HL-60 (cell line): ENCODE results near the gene GJA3.

Experiments used
- DNase-seq, 2 experiments: peaks; one replicate each; pipeline ENCODE4 v3.0.0-alpha.2; 2010 to 2020; ENCODE audit warnings: low read depth in 1 of 2, low spot score in 1 of 2
- H3K27ac ChIP-seq: fragments of 250-450 bp; sonication (Bioruptor Pico); replicated peaks from 2 replicates; pipeline ENCODE4 v1.5.1; 2020; ENCODE audit warnings: mild to moderate bottlenecking, moderate library complexity
- H3K27me3 ChIP-seq: fragments of 250-450 bp; sonication (Bioruptor Pico); 2 replicates; pipeline ENCODE4 v1.5.1; 2021; ENCODE audit warnings: mild to moderate bottlenecking, moderate library complexity; ENCODE audit not compliant: insufficient read depth, poor library complexity, severe bottlenecking
- H3K4me3 ChIP-seq: replicated peaks from 2 replicates; pipeline ENCODE4 v1.5.1; 2011; ENCODE audit warnings: mild to moderate bottlenecking, control low read depth, low read length; ENCODE audit not compliant: insufficient read depth
- CTCF ChIP-seq: IDR thresholded peaks from one replicate; pipeline ENCODE4 v1.5.1; 2011; ENCODE audit warnings: low read length, control low read depth, inconsistent platforms; ENCODE audit not compliant: insufficient read depth
- GABPA ChIP-seq: IDR thresholded peaks from 2 replicates; pipeline ENCODE4 v1.6.1; 2012; ENCODE audit warnings: low read depth
- POLR2AphosphoS5 ChIP-seq: IDR thresholded peaks from 2 replicates; pipeline ENCODE4 v1.6.1; 2012; ENCODE audit warnings: low read depth
- REST ChIP-seq: IDR thresholded peaks from 2 replicates; pipeline ENCODE4 v1.6.1; 2012; ENCODE audit warnings: low read depth; ENCODE audit not compliant: insufficient replicate concordance
- SPI1 ChIP-seq: IDR thresholded peaks from 2 replicates; pipeline ENCODE4 v1.6.1; 2012; ENCODE audit warnings: low read depth, mild to moderate bottlenecking, borderline replicate concordance

The GJA3 gene

GRCh38 chr13:20151612-20152011 lies 9.2 kb downstream of the GJA3 start:
- TF ChIP-seq GABPA, result no peak
- TF ChIP-seq REST, result no peak
- no peak for TF ChIP-seq CTCF
- no peak for TF ChIP-seq SPI1
- TF ChIP-seq POLR2AphosphoS5, result no peak
- no peak for DNase-seq
- Histone ChIP-seq H3K4me3 (no peak overlapping the region), H3K27ac (no peak overlapping the region), H3K27me3 (no peaks in the 10 kb centered on the region)

GRCh38 chr13:20151016-20151415 lies 9.8 kb downstream of the GJA3 start:
- Histone ChIP-seq H3K27me3 (no peaks in the 10 kb centered on the region), H3K27ac (no peak overlapping the region)
- no peak for DNase-seq

GRCh38 chr13:20150561-20150960 lies 10.3 kb downstream of the GJA3 start:
- no peaks in the 10 kb centered on the region for H3K27me3 ChIP-seq
- no peak for DNase-seq
- TF ChIP-seq SPI1 (no peak), CTCF (no peak), REST (no peak), POLR2AphosphoS5 (no peak), GABPA (no peak)

More at GRCh38 chr13:20151016-20151415, 9.8 kb downstream of the GJA3 start:
- TF ChIP-seq CTCF (no peak), POLR2AphosphoS5 (no peak), GABPA (no peak), REST (no peak), SPI1 (no peak)
- no peak overlapping the region for H3K4me3 ChIP-seq

More at GRCh38 chr13:20150561-20150960, 10.3 kb downstream of the GJA3 start:
- Histone ChIP-seq H3K27ac (no peak overlapping the region), H3K4me3 (no peak overlapping the region)
